Measurements from ENCODE around the gene MDN1. TPM values are rescaled to one million over a fixed set of nuclear protein-coding genes. Genes with fewer than 3 reads are reported as not detected.
A peak's percentile ranks its signal among the peaks of the same experiment; 100 is the strongest.
"Not testable (repeated sequence)": the region's sequence is repeated elsewhere in the genome, so short reads cannot be mapped to it uniquely, and the experiment has no call there.

MDN1 gene
- total RNA-seq, 2 experiments from 2014 or later: 69.0 TPM

GRCh38 chr6:89640804-89641203 lies 178.8 kb downstream of the MDN1 start:
- peaks cover 26% of the 10 kb centered on the region for H3K4me1 Mint-ChIP-seq (ENCODE audit: low read depth)
- peaks cover 51% of the 10 kb centered on the region for H3K36me3 Mint-ChIP-seq (ENCODE audit: low read depth)
- intact Hi-C loops (cut with micrococcal nuclease): no loop called here
- ChIA-PET CTCF (interaction anchor here (1.6 kb wide), 1 partner anchor 269 kb away, joined by 5 read pairs; no protein-coding TSS in a partner anchor), POLR2A (no interaction called here)
- no peak for ATAC-seq
- H3K4me3 Mint-ChIP-seq: no peak overlapping the region
- no peaks in the 10 kb centered on the region for H3K9me3 Mint-ChIP-seq
- no peak for TF ChIP-seq CTCF (IDR thresholded peaks at IDR 0.05)
- H3K27ac Mint-ChIP-seq: no peak overlapping the region
- H3K27me3 Mint-ChIP-seq: no peaks in the 10 kb centered on the region
- no peak for DNase-seq

- Mint-ChIP-seq H3K4me1 (ENCODE audit: low read depth) (peaks cover 29% of the 10 kb centered on the region), H3K27me3 (no peaks in the 10 kb centered on the region), H3K9me3 (no peaks in the 10 kb centered on the region), H3K36me3 (ENCODE audit: low read depth) (peaks cover 51% of the 10 kb centered on the region), H3K27ac (peak within 1 kb of the TSS; percentile 97), H3K4me3 (peak within 1 kb of the TSS; percentile 94)
- DNase-seq: peak; percentile 94
- ChIA-PET CTCF (interaction anchor here (0.9 to 2.6 kb wide), 7 partner anchors 9 to 266 kb away, joined by 3 to 14 read pairs (median 5); partner anchors contain the start of gene ANKRD6), POLR2A (interaction anchor here (0.7 to 1.3 kb wide), 6 partner anchors 18 to 948 kb away, joined by 3 to 6 read pairs (median 3); partner anchors contain the start of gene MAP3K7)
- peak; percentile 96 for ATAC-seq
- no peak for TF ChIP-seq CTCF (IDR thresholded peaks at IDR 0.05)
- intact Hi-C loops (cut with micrococcal nuclease): no loop called here
Observed at GRCh38 chr6:89638320-89639195, 181.0 kb downstream of the MDN1 start, which contains the start of gene LYRM2. Gene LYRM2, minus strand, starts transcription at chr6:89638747. Its CDS starts 31 bp downstream, at chr6:89638716.

GRCh38 chr6:89637960-89638319 lies 181.7 kb downstream of the MDN1 start:
- TF ChIP-seq CTCF (IDR thresholded peaks at IDR 0.05): no peak
- H3K9me3 Mint-ChIP-seq: no peaks in the 10 kb centered on the region
- H3K4me3 Mint-ChIP-seq: peak overlapping the region; percentile 94
- H3K36me3 Mint-ChIP-seq (ENCODE audit: low read depth): peaks cover 49% of the 10 kb centered on the region
- POLR2A ChIA-PET: interaction anchor here (0.6 to 1.3 kb wide), 4 partner anchors 18 to 298 kb away, joined by 3 to 6 read pairs (median 3); no protein-coding TSS in a partner anchor
- ATAC-seq (no peak), DNase-seq (no peak)
- intact Hi-C loops (cut with micrococcal nuclease): no loop called here
- peak overlapping the region; percentile 97 for H3K27ac Mint-ChIP-seq
- CTCF ChIA-PET: interaction anchor here (0.9 to 2.6 kb wide), 6 partner anchors 10 to 266 kb away, joined by 3 to 14 read pairs (median 6); partner anchors contain the start of gene ANKRD6
- no peaks in the 10 kb centered on the region for H3K27me3 Mint-ChIP-seq
- peaks cover 29% of the 10 kb centered on the region for H3K4me1 Mint-ChIP-seq (ENCODE audit: low read depth)

- POLR2A ChIA-PET: interaction anchor here (1.1 kb wide), 1 partner anchor 182 kb away, joined by 3 read pairs; no protein-coding TSS in a partner anchor
- H3K27ac Mint-ChIP-seq; intact Hi-C loops (cut with micrococcal nuclease); ATAC-seq; H3K27me3 Mint-ChIP-seq; H3K9me3 Mint-ChIP-seq; CTCF ChIA-PET; DNase-seq; H3K4me3 Mint-ChIP-seq: not testable (repeated sequence)
- Mint-ChIP-seq H3K36me3 (ENCODE audit: low read depth) (peaks cover 39% of the 10 kb centered on the region), H3K4me1 (ENCODE audit: low read depth) (peaks cover 29% of the 10 kb centered on the region)
Observed at GRCh38 chr6:89636412-89636811, 183.2 kb downstream of the MDN1 start.

GRCh38 chr6:89630488-89630887 lies 189.1 kb downstream of the MDN1 start:
- intact Hi-C loops (cut with micrococcal nuclease): no loop called here
- ChIA-PET CTCF (interaction anchor here (1.0 kb wide), 1 partner anchor 259 kb away, joined by 3 read pairs; no protein-coding TSS in a partner anchor), POLR2A (interaction anchor here (1.5 kb wide), 1 partner anchor 198 kb away, joined by 3 read pairs; the partner anchor contains the start of gene ANKRD6)
- Mint-ChIP-seq H3K27ac (no peak overlapping the region), H3K36me3 (ENCODE audit: low read depth) (peaks cover 9% of the 10 kb centered on the region), H3K4me3 (no peak overlapping the region), H3K27me3 (no peaks in the 10 kb centered on the region), H3K9me3 (no peaks in the 10 kb centered on the region), H3K4me1 (ENCODE audit: low read depth) (no peaks in the 10 kb centered on the region)
- no peak for TF ChIP-seq CTCF (IDR thresholded peaks at IDR 0.05)
- ATAC-seq (no peak), DNase-seq (no peak)

Data from activated CD8-positive, alpha-beta T cell treated with anti-CD3 and anti-CD28 coated beads for 36 hours (primary cell).